ENCODE results near the gene SLC9A2.

Gene SLC9A2

DNA sequence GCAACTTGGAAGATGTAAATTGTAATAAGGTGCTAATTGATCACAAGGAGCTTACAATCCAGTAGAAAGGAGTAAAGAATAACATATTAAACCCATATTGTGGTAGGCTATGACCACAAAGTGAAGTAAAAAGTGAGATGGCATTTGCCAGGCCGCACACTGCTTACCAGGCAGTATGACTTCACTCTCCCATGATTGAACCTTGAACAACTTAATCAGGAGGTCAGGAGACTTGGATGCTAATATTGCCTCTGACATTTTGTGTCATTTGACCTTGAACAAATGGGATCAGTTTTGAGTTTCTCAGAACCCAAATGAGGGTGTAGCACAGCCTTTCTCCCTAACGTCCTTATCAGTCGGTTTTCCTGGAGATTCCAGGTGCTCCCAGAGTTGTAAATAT lies 44.0 kb downstream of the SLC9A2 start:
- no peak for DNase-seq (ENCODE audit: low read depth)
- no peak overlapping the region for H3K4me3 ChIP-seq (ENCODE audit: low read depth, low read length)
- no peak for TF ChIP-seq CTCF (IDR thresholded peaks at IDR 0.05; ENCODE audit: low read depth, low read length, missing control alignments)
- in situ Hi-C loops (cut with HindIII; ENCODE audit: low sequenced_read_pairs), result no loop called here

DNA sequence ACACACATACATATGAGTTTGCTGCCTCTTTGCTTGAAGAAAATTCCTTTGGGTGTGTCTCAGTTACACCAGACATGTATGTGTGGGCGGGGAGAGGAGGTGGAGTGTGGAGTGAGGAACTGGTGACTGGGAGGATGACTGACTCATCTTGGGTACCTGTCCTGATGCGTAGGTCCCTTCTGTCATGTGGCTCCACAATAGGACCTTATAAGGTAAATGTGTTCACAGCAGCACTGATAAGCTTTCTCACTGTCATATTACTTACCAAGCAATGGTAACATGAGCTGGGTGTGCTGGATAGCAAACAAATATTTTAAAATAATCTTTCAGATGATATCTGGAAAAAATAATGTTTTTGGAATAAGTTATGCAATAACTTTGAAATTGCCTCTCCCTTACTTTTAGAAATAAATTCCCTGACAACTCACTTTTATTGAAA lies 45.1 kb downstream of the SLC9A2 start:
- in situ Hi-C loops (cut with HindIII; ENCODE audit: low sequenced_read_pairs), result no loop called here
- DNase-seq (ENCODE audit: low read depth), result no peak
- TF ChIP-seq CTCF (IDR thresholded peaks at IDR 0.05; ENCODE audit: low read depth, low read length, missing control alignments), result no peak
- H3K4me3 ChIP-seq (ENCODE audit: low read depth, low read length), result no peak overlapping the region

DNA sequence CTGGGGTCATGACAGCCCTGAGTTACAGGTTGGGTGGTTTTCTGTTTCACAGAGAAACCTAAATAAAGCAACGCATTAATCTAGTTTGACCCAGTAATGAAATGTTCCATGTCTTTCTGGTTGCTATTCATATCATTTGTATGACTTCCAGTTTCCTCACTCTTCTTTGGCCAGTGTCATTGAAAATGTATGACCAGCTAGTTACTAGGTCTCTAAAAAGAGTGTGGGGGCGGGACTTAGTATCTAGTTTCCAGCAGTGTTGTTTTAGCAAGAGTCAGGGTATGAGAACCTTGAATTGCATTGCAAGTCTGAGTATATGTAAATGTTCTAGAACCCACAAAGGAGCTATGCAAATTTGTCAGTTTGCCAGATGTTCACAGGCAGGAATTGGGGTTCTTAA lies 47.7 kb downstream of the SLC9A2 start:
- in situ Hi-C loops (cut with HindIII; ENCODE audit: low sequenced_read_pairs), result no loop called here
- DNase-seq (ENCODE audit: low read depth), result no peak
- no peak overlapping the region for H3K4me3 ChIP-seq (ENCODE audit: low read depth, low read length)
- no peak for TF ChIP-seq CTCF (IDR thresholded peaks at IDR 0.05; ENCODE audit: low read depth, low read length, missing control alignments)

DNA sequence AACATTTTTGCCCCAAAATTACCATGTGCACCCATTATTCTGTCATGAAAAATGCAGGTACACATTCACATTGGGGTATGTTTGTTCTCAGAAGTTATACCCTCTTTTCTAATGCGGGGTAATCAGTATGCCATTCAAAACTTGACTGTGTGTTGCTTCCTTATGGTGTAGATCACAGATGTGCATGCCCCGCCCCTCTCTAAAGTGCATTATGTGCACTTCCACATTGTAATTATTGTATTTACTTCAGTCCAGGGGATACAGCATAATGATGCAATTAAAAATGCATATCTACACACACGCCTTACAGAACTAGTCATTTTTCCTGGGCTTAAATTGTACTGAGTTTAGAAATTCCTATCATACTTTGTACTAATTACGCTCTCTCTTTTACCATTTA lies 48.8 kb downstream of the SLC9A2 start:
- TF ChIP-seq CTCF (IDR thresholded peaks at IDR 0.05; ENCODE audit: low read depth, low read length, missing control alignments), result no peak
- in situ Hi-C loops (cut with HindIII; ENCODE audit: low sequenced_read_pairs), result no loop called here
- DNase-seq (ENCODE audit: low read depth), result no peak
- no peak overlapping the region for H3K4me3 ChIP-seq (ENCODE audit: low read depth, low read length)

- no peak overlapping the region for H3K4me3 ChIP-seq (ENCODE audit: low read depth, low read length)
- no peak for DNase-seq (ENCODE audit: low read depth)
- TF ChIP-seq CTCF (IDR thresholded peaks at IDR 0.05; ENCODE audit: low read depth, low read length, missing control alignments), result no peak
- in situ Hi-C loops (cut with HindIII; ENCODE audit: low sequenced_read_pairs), result no loop called here
These were observed 50.0 kb downstream of the SLC9A2 start for GRCh38 chr2:102669401-102669800.

DNA sequence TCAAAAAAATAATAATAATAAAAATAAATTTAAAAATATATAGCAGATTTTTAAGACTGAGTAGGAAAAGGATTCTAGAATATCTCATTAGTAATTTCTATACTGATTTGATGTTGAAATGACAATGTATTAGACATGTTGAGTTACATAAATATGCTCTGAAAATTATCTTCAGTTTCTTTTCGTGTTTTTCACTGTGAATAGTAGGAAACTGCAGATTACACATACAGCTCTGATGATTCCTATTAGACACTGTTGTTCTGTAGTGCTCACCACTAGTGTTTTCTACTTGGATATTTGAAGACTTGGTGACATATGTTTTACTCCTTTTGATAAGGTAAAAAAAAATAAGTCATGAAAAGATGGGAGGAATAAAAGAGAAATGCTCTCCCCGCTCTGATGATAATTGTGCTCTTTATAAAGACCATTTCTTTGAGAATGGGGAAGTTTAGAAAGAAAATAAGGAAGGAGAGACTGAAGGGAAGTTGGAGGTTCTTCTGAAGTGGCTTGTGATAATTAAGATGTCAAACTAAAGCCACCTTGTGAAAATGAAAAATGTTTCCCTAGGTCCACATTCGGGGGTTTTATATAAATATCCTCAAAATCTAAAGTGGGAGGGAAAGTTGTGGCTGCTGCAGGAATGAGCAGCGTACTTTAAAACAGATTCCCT lies 52.9 kb downstream of the SLC9A2 start:
- no peak for TF ChIP-seq CTCF (IDR thresholded peaks at IDR 0.05; ENCODE audit: low read depth, low read length, missing control alignments)
- no peak for DNase-seq (ENCODE audit: low read depth)
- H3K4me3 ChIP-seq (ENCODE audit: low read depth, low read length), result no peak overlapping the region
- in situ Hi-C loops (cut with HindIII; ENCODE audit: low sequenced_read_pairs), result no loop called here
